ENCODE measurements around the gene C2orf76. TPM values are rescaled to one million over a fixed set of nuclear protein-coding genes. Genes with fewer than 3 reads are reported as not detected.
"Not testable (repeated sequence)": the region's sequence is repeated elsewhere in the genome, so short reads cannot be mapped to it uniquely, and the experiment has no call there.

C2orf76 gene
- total and polyA plus RNA-seq, 2 experiments from 2014 or later = 16.6 to 17.6 TPM

- WGBS (ENCODE audit: low lambda C conversion rate, missing lambda C conversion rate) = 92% methylated on average over 6 of the region's 6 CpGs
- DNase-seq (ENCODE audit: low spot score) = no peak
- Histone ChIP-seq H3K79me2 (no peaks in the 10 kb centered on the region), H3K4me1 (ENCODE audit: insufficient read depth) (peaks cover 7% of the 10 kb centered on the region), H3K4me2 (no peak overlapping the region), H2AFZ (no peak overlapping the region), H4K20me1 (ENCODE audit: insufficient read depth, poor library complexity, severe bottlenecking) (no peaks in the 10 kb centered on the region), H3K4me3 (no peak overlapping the region), H3K9me3 (ENCODE audit: low read depth) (no peaks in the 10 kb centered on the region), H3K27me3 (no peaks in the 10 kb centered on the region), H3K36me3 (replicated peaks; ENCODE audit: insufficient read depth, low read depth) (no peaks in the 10 kb centered on the region), H3K9me2 (replicated peaks; ENCODE audit: insufficient read depth) (no peaks in the 10 kb centered on the region), H3K27ac (no peak overlapping the region)
- TF ChIP-seq, protein P1, sequence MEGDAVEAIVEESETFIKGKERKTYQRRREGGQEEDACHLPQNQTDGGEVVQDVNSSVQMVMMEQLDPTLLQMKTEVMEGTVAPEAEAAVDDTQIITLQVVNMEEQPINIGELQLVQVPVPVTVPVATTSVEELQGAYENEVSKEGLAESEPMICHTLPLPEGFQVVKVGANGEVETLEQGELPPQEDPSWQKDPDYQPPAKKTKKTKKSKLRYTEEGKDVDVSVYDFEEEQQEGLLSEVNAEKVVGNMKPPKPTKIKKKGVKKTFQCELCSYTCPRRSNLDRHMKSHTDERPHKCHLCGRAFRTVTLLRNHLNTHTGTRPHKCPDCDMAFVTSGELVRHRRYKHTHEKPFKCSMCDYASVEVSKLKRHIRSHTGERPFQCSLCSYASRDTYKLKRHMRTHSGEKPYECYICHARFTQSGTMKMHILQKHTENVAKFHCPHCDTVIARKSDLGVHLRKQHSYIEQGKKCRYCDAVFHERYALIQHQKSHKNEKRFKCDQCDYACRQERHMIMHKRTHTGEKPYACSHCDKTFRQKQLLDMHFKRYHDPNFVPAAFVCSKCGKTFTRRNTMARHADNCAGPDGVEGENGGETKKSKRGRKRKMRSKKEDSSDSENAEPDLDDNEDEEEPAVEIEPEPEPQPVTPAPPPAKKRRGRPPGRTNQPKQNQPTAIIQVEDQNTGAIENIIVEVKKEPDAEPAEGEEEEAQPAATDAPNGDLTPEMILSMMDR (IDR thresholded peaks at IDR 0.05; ENCODE audit: poor library complexity) = no peak
- TF ChIP-seq EZH2phosphoT487 (IDR thresholded peaks at IDR 0.05; ENCODE audit: low read depth, severe bottlenecking, unreplicated experiment) = no peak
- TF ChIP-seq EZH2 (IDR thresholded peaks at IDR 0.05; ENCODE audit: borderline replicate concordance) = no peak
Measured at GRCh38 chr2:119378566-119378965, 11.9 kb upstream of the C2orf76 start.

DNA sequence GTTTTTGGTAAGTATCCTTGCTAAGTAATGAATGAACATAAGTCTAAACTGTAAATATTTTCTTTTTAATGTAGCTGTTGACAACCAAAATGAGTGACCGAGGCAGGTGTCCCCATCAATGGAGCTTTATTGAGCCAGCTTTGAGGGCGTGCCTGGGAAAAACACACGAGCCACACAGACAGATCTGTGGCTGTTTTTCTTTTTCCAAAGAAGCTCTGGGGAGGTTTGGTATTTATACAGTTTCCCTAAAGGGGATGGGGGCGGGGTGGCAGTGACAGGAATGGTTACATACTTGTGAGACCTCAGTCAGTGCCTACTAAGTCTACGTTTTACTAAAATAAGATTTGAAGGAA, 11.3 kb upstream of the C2orf76 start:
- Histone ChIP-seq H3K9me3 (ENCODE audit: low read depth) (no peaks in the 10 kb centered on the region), H4K20me1 (ENCODE audit: insufficient read depth, poor library complexity, severe bottlenecking) (no peaks in the 10 kb centered on the region), H3K9me2 (replicated peaks; ENCODE audit: insufficient read depth) (no peaks in the 10 kb centered on the region), H3K4me1 (ENCODE audit: insufficient read depth) (peaks cover 7% of the 10 kb centered on the region), H3K4me3 (no peak overlapping the region), H3K4me2 (no peak overlapping the region), H3K36me3 (replicated peaks; ENCODE audit: insufficient read depth, low read depth) (no peaks in the 10 kb centered on the region), H2AFZ (no peak overlapping the region), H3K27ac (no peak overlapping the region), H3K27me3 (no peaks in the 10 kb centered on the region), H3K79me2 (no peaks in the 10 kb centered on the region)
- no peak for TF ChIP-seq EZH2phosphoT487 (IDR thresholded peaks at IDR 0.05; ENCODE audit: low read depth, severe bottlenecking, unreplicated experiment)
- DNase-seq (ENCODE audit: low spot score) = no peak
- 42% methylated on average over 5 of the region's 5 CpGs for WGBS (ENCODE audit: low lambda C conversion rate, missing lambda C conversion rate)

DNA sequence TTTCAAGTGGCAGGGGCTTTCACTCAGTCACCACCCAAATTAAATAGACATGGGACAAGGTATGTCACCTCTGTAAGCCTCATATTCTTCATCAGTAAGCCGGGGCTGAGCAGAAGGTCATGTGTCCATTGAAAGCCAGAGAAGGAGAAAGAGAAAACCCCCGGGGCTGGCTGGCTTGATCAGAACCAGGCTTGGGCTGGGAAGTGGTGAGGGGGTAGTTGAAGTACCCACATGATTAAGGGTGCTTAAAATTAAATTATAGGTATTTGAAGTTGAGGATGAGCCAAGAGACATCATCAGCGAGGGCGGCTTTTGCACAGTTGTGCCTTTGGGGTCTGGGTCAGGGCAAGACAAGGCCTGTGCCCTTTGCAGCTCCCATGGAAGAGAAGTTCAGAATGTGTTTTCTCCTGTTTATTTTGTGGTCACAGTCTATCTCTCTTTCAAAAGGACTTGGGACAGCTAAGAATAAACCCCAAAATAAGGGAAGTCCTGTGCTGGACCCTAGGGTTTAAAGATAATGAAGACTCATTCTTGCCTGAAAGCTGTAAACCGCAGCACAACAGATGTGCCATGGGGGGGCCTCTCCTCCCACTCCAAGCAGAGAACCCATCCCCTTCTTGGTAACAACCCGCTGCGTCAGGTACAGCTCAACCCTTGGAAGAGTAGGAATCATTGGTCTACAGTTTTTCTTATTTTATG, 10.8 kb upstream of the C2orf76 start:
- WGBS (ENCODE audit: low lambda C conversion rate, missing lambda C conversion rate) = 77% methylated on average over 7 of the region's 7 CpGs
- no peak for DNase-seq (ENCODE audit: low spot score)
- Histone ChIP-seq H3K4me3 (no peak overlapping the region), H3K9me2 (replicated peaks; ENCODE audit: insufficient read depth) (no peaks in the 10 kb centered on the region), H3K27me3 (no peaks in the 10 kb centered on the region), H3K4me2 (no peak overlapping the region), H3K79me2 (no peaks in the 10 kb centered on the region), H3K9me3 (ENCODE audit: low read depth) (no peaks in the 10 kb centered on the region), H2AFZ (no peak overlapping the region), H3K27ac (no peak overlapping the region), H4K20me1 (ENCODE audit: insufficient read depth, poor library complexity, severe bottlenecking) (no peaks in the 10 kb centered on the region), H3K4me1 (ENCODE audit: insufficient read depth) (peaks cover 7% of the 10 kb centered on the region), H3K36me3 (replicated peaks; ENCODE audit: insufficient read depth, low read depth) (no peaks in the 10 kb centered on the region)
- TF ChIP-seq, protein P1 (IDR thresholded peaks at IDR 0.05; ENCODE audit: poor library complexity) = no peak
- TF ChIP-seq EZH2 (IDR thresholded peaks at IDR 0.05; ENCODE audit: borderline replicate concordance) (no peak), EZH2phosphoT487 (IDR thresholded peaks at IDR 0.05; ENCODE audit: low read depth, severe bottlenecking, unreplicated experiment) (no peak)

- WGBS (ENCODE audit: low lambda C conversion rate, missing lambda C conversion rate) = 95% methylated on average over 5 of the region's 5 CpGs
- Histone ChIP-seq H4K20me1 (ENCODE audit: insufficient read depth, poor library complexity, severe bottlenecking) (no peaks in the 10 kb centered on the region), H3K36me3 (replicated peaks; ENCODE audit: insufficient read depth, low read depth) (no peaks in the 10 kb centered on the region), H3K9me3 (ENCODE audit: low read depth) (no peaks in the 10 kb centered on the region), H3K27me3 (no peaks in the 10 kb centered on the region), H3K27ac (no peak overlapping the region), H3K4me3 (no peak overlapping the region), H3K79me2 (no peaks in the 10 kb centered on the region), H2AFZ (no peak overlapping the region), H3K4me2 (no peak overlapping the region), H3K9me2 (replicated peaks; ENCODE audit: insufficient read depth) (no peaks in the 10 kb centered on the region), H3K4me1 (ENCODE audit: insufficient read depth) (peaks cover 7% of the 10 kb centered on the region)
- TF ChIP-seq, protein P1 (IDR thresholded peaks at IDR 0.05; ENCODE audit: poor library complexity) = no peak
- TF ChIP-seq EZH2 (IDR thresholded peaks at IDR 0.05; ENCODE audit: borderline replicate concordance) (no peak), EZH2phosphoT487 (IDR thresholded peaks at IDR 0.05; ENCODE audit: low read depth, severe bottlenecking, unreplicated experiment) (no peak)
- DNase-seq (ENCODE audit: low spot score) = no peak
Measured at GRCh38 chr2:119376810-119377209, 10.2 kb upstream of the C2orf76 start.

GRCh38 chr2:119376406-119376805, 9.8 kb upstream of the C2orf76 start:
- H3K79me2 ChIP-seq; H4K20me1 ChIP-seq (ENCODE audit: insufficient read depth, poor library complexity, severe bottlenecking); H2AFZ ChIP-seq; H3K4me3 ChIP-seq; H3K27me3 ChIP-seq; DNase-seq (ENCODE audit: low spot score); H3K9me3 ChIP-seq (ENCODE audit: low read depth); H3K27ac ChIP-seq; H3K4me2 ChIP-seq; H3K4me1 ChIP-seq (ENCODE audit: insufficient read depth); H3K9me2 ChIP-seq (replicated peaks; ENCODE audit: insufficient read depth); H3K36me3 ChIP-seq (replicated peaks; ENCODE audit: insufficient read depth, low read depth): not testable (repeated sequence)
- 72% methylated on average over 6 of the region's 6 CpGs for WGBS (ENCODE audit: low lambda C conversion rate, missing lambda C conversion rate)

Data from hepatocyte (in vitro differentiated cells).